Skeletal muscle satellite cell (primary cell): ENCODE results near the gene CAMKMT.
"Not testable (repeated sequence)": the region's sequence is repeated elsewhere in the genome, so short reads cannot be mapped to it uniquely, and the experiment has no call there.

ENCODE experiments used
- H3K27me3 ChIP-seq: 2 replicates; pipeline ENCODE4 v1.7.0; 2013; ENCODE audit warnings: low read length; ENCODE audit not compliant: control insufficient read depth, insufficient read depth
- H3K36me3 ChIP-seq: 2 replicates; pipeline ENCODE4 v1.7.0; 2013; ENCODE audit warnings: mild to moderate bottlenecking, control low read depth, low read length; ENCODE audit not compliant: insufficient read depth
- H3K4me1 ChIP-seq: 2 replicates; pipeline ENCODE4 v1.7.0; 2013; ENCODE audit warnings: low read length; ENCODE audit not compliant: control insufficient read depth, insufficient read depth
- H3K4me2 ChIP-seq: 2 replicates; pipeline ENCODE4 v1.7.0; 2013; ENCODE audit warnings: mild to moderate bottlenecking, low read length
- H3K4me3 ChIP-seq: 2 replicates; pipeline ENCODE4 v1.7.0; 2013; ENCODE audit warnings: low read length
- H3K9ac ChIP-seq: 2 replicates; pipeline ENCODE4 v1.7.0; 2013; ENCODE audit warnings: mild to moderate bottlenecking, low read depth, low read length, moderate library complexity
- H3K9me3 ChIP-seq: replicated peaks from 2 replicates; pipeline ENCODE4 v1.7.0; 2013; ENCODE audit warnings: mild to moderate bottlenecking, control low read depth, low read length

The CAMKMT gene

DNA sequence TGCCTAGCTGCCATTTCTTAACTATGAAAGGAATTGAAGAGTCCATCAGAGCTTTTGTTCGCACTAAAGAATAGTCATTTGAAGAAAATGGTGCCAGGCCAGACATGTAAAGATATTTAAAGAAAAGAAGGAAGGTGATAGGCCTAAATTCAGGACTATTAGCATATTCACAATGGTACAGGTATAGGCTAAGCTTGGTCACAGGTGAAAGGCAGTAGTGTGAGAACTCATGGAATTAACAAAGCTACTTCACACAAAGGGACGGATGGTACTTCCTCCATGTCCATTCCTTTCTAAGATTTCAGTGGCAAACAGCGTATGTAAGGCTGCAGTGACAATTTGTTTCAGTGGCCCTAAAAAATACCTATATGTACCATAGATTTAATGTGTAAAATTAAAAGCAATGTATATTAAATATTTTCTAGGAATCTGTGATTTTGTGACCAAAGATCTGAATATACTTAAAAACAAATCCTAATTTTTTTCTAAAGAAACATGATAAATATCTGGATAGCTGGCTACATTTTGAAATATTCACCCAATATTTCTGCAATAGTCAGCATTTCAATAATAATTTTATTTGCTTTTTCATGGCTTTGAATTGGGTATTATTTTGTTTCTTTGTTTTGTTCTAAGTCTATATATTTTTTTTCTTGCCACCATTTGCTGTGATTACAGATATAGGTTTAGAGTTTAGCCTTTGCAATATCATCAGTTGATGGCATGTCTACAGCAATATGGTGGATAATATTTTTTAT lies 116.1 kb downstream of the CAMKMT start:
- no peaks in the 10 kb centered on the region for H3K36me3 ChIP-seq
- no peaks in the 10 kb centered on the region for H3K27me3 ChIP-seq
- no peaks in the 10 kb centered on the region for H3K4me1 ChIP-seq
- no peak overlapping the region for H3K4me2 ChIP-seq
- H3K9ac ChIP-seq = no peak overlapping the region
- H3K9me3 ChIP-seq = no peaks in the 10 kb centered on the region
- no peak overlapping the region for H3K4me3 ChIP-seq

DNA sequence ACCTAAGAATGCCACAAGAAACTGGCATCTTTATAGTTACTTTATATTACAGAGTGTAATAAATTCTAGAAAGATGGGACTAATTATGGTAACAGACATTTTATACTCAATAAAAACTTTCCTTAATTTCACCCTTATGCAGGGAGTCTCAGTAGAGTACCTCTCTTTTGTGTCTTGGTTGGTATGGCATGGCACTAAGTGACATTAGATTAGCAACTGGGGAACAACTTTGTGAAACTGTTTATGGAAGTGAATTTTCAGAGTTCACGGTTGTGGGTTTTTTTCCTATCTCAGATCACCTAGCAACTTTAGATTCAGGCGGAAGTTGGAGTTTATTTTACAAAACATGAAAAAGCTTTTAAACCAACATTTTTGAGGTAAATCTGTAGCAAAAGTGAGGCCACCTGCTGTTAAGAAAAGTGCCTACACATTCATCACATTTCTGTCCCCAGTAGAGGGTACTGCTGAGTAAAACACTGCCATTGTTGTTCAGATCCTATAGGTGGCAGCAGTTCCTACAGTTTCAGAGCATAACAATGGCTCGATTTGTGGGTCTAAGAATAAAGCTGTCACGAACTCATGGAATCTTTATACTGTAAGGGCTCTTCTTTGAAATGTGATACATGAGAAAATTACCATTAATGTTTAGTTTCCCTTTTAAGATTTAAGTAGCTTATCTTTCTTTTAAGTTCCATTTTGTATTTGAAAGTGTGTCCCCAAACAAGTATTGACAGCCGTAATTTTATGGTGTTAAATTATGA lies 117.6 kb downstream of the CAMKMT start:
- Histone ChIP-seq H3K36me3 (no peaks in the 10 kb centered on the region), H3K9me3 (no peaks in the 10 kb centered on the region), H3K27me3 (no peaks in the 10 kb centered on the region), H3K4me1 (no peaks in the 10 kb centered on the region), H3K9ac (no peak overlapping the region), H3K4me3 (no peak overlapping the region), H3K4me2 (peak overlapping the region; percentile 6)

DNA sequence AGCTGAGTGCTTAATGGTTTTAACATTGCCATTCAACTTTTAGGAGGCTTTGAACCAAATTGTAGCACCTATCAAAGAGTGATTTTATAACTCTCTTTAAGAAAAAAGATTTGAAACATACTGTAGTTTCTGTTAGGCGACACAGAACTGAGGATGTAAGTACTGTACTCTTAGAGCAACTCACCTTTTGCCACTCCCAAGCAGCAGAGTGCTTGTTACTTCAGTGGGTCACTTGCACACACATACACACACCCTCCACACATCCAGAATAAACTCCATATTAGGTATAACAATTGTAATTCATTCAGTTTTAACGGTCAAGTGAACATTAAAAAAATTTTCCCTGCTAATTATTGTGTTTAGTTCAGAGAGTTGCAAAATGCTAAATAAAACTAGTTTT lies 118.3 kb downstream of the CAMKMT start:
- no peaks in the 10 kb centered on the region for H3K9me3 ChIP-seq
- H3K9ac ChIP-seq = no peak overlapping the region
- no peak overlapping the region for H3K4me3 ChIP-seq
- H3K36me3 ChIP-seq = no peaks in the 10 kb centered on the region
- H3K27me3 ChIP-seq = no peaks in the 10 kb centered on the region
- no peak overlapping the region for H3K4me2 ChIP-seq
- no peaks in the 10 kb centered on the region for H3K4me1 ChIP-seq

DNA sequence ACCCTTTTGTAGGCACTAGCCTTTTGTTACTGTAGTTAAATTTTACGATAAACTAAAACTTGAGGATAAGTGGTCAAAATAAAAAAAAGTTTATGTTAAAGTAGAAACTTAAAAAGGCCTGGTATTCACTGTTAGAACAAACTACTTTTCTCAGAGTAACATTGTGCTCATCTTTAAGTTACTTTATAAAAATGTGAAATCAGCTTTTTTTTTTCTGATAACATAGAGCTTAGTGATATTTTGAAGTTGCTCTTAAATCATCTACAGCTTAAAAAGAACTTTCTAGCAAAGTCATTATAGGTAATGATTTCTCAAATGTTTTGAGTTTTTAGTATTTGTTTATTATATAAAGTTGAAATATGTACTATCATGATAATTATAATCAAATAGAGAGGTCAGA lies 125.3 kb downstream of the CAMKMT start:
- H3K4me2 ChIP-seq = no peak overlapping the region
- no peaks in the 10 kb centered on the region for H3K27me3 ChIP-seq
- no peaks in the 10 kb centered on the region for H3K9me3 ChIP-seq

DNA sequence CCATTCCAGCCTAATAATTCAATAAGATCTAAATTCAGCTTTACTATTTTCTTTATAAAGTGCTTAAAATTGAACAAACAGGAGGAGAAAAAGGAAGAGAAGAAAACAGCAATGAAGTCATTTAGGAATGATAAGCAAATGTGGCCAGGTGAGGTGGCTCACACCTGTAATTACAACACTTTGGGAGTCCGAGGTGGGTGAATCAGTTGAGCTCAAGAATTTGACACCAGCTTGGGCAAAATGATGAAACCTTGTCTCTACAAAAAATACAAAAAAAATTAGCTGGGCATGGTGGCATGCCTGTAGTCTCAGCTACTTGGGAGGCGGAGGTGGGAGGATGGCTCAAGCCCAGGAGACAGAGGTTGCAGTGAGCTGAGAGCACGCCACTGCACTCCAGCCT lies 129.0 kb downstream of the CAMKMT start:
- H3K27me3 ChIP-seq = no peaks in the 10 kb centered on the region
- no peak overlapping the region for H3K9ac ChIP-seq
- H3K4me2 ChIP-seq = no peak overlapping the region
- H3K9me3 ChIP-seq = no peaks in the 10 kb centered on the region
- no peaks in the 10 kb centered on the region for H3K36me3 ChIP-seq
- no peaks in the 10 kb centered on the region for H3K4me1 ChIP-seq
- no peak overlapping the region for H3K4me3 ChIP-seq

More for the DNA sequence above, 125.3 kb downstream of the CAMKMT start:
- no peaks in the 10 kb centered on the region for H3K4me1 ChIP-seq
- no peak overlapping the region for H3K9ac ChIP-seq
- no peak overlapping the region for H3K4me3 ChIP-seq
- no peaks in the 10 kb centered on the region for H3K36me3 ChIP-seq

DNA sequence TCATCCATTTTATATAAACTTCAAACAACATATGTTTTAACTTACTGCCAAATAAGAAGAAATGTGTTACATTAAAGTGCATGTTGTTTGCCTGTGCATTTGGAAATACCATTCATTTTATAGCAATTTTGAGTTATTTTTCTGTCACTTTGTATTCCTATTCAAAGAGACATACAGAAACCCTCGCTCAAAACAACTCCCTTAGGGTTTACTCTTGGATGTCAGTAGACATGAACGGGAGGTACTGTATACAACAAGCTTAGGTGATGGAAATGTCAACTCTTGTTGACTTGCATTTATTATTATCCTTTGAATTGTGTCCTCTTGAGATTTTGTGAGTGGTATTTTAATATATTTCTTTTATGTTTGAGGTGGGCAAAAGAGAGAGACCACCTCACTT lies 132.3 kb downstream of the CAMKMT start:
- no peaks in the 10 kb centered on the region for H3K4me1 ChIP-seq

DNA sequence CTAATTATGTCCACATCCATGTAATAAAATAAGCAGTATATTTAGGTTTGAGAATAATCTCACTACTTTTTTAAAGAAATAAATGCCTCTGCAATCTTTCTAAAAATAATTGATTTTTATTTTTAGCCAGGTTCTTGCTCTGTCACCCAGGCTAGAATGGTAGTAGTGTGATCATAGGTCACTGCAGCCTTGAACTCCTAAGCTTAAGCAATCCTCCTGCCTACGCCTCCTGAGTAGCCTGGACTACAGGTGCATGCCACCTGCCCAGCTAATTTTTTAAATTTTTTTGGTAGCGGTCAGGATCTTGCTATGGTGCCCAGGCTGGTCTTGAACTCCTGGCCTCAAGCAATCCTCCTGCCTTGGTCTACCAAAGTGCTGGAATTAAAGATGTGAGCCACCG lies 133.3 kb downstream of the CAMKMT start:
- Histone ChIP-seq H3K4me1 (no peaks in the 10 kb centered on the region), H3K9ac (no peak overlapping the region), H3K4me2 (no peak overlapping the region), H3K27me3 (no peaks in the 10 kb centered on the region), H3K4me3 (no peak overlapping the region), H3K36me3 (no peaks in the 10 kb centered on the region), H3K9me3 (no peaks in the 10 kb centered on the region)

More for the DNA sequence above, 132.3 kb downstream of the CAMKMT start:
- Histone ChIP-seq H3K9ac (no peak overlapping the region), H3K9me3 (no peaks in the 10 kb centered on the region), H3K4me2 (no peak overlapping the region), H3K4me3 (no peak overlapping the region), H3K27me3 (no peaks in the 10 kb centered on the region), H3K36me3 (no peaks in the 10 kb centered on the region)

DNA sequence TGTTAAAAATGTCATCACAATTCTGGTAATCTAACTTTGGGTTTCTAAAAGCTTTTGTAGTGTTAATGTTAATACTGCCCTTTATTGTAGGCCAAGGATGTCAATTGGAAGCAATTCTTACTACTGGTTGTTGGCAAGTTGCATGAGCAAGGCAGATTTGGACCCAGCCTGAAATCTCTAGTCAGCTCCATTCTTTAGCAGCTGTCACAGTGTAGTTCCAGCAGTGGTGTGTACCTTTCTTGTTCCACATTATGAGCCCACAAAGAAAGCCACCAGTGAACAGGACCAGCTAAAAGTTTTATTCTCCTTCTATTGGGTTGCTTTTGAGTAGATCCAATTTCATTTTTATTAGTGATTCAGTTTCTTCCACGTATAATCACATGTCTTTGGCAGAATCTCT lies 133.8 kb downstream of the CAMKMT start:
- no peaks in the 10 kb centered on the region for H3K9me3 ChIP-seq
- no peak overlapping the region for H3K9ac ChIP-seq
- no peaks in the 10 kb centered on the region for H3K36me3 ChIP-seq
- no peaks in the 10 kb centered on the region for H3K27me3 ChIP-seq
- no peak overlapping the region for H3K4me2 ChIP-seq
- no peak overlapping the region for H3K4me3 ChIP-seq
- H3K4me1 ChIP-seq = no peaks in the 10 kb centered on the region

DNA sequence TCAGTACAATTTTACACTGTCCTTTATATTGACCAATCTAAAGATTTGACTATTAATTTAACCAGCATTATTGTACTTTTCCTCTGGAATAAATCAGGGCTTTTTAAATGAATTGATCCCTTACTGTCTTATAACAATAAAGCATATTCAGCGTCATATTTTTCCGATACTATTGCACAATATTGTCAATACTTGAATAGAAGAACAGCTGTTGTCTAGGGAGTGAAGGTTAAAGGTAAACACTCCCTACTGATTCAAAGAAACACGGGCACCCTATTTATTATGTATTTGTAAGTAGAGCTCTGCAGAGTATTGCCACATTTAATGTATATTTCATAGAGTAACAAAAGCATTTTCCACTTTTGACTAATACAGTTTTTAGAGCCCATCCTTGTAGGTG lies 134.4 kb downstream of the CAMKMT start:
- Histone ChIP-seq H3K4me3 (no peak overlapping the region), H3K4me1 (no peaks in the 10 kb centered on the region), H3K36me3 (no peaks in the 10 kb centered on the region), H3K4me2 (no peak overlapping the region), H3K27me3 (no peaks in the 10 kb centered on the region), H3K9ac (no peak overlapping the region), H3K9me3 (no peaks in the 10 kb centered on the region)

DNA sequence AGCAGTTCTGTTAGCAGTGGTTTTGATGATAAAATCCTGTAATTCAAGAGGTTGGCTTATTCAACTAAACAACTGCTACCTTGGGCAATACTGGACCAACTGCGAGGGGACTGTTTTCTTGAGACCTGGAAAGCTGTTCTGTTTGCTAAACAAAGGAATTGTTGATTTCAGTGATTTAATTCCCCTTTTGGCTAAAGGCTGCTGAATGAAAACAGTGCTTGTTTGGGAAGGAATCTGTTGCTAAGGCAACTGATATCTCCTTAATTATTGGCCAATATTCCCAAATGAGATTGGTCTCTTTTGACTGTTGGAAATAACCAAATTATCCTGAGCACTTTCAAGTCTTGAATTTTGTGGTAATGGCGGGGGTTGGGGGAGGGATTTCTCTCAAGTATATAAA lies 136.8 kb downstream of the CAMKMT start:
- Histone ChIP-seq H3K4me1 (no peaks in the 10 kb centered on the region), H3K36me3 (no peaks in the 10 kb centered on the region), H3K9me3 (no peaks in the 10 kb centered on the region), H3K9ac (no peak overlapping the region), H3K27me3 (no peaks in the 10 kb centered on the region), H3K4me3 (no peak overlapping the region), H3K4me2 (no peak overlapping the region)

DNA sequence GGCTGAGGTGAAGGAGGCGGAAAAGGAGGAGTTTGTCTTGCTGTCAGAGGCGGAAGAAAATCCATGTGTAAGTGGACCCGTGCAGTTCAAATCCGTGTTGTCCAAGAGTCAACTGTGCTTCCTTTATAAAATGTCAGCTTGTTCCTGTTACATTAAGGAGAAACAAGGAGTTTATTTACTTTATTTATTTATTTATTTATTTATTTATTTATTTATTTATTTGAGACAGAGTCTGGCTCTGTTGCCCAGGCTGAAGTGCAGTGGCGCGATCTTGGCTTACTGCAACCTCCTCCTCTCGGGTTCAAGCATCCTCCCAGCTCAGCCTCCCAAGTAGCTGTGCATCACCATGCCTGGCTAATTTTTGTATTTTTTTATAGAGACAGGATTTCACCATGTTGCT lies 143.9 kb downstream of the CAMKMT start:
- H3K4me3 ChIP-seq, H3K4me2 ChIP-seq, H3K4me1 ChIP-seq, H3K27me3 ChIP-seq, H3K9me3 ChIP-seq, H3K36me3 ChIP-seq, H3K9ac ChIP-seq: not testable (repeated sequence)

DNA sequence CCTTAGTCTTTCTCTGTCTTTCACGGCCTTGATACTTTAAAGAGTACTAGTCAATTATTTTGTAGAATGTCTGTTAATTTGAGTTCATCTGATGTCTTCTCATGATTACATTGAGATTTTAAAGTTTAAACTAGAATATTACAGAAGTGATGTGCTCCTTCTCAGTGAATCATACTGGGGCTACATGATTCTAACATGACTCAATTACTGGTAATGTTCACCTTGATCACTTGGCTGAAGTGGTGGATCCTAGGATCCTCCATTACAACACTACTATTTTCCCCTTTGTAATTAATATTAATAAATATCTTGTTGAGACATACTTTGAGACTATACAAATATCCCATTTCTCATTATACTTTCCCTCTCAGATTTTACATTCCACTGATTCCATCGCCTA lies 148.5 kb downstream of the CAMKMT start:
- Histone ChIP-seq H3K9ac (no peak overlapping the region), H3K27me3 (no peaks in the 10 kb centered on the region), H3K9me3 (no peaks in the 10 kb centered on the region), H3K4me2 (no peak overlapping the region), H3K4me1 (peaks cover 2% of the 10 kb centered on the region), H3K4me3 (no peak overlapping the region), H3K36me3 (no peaks in the 10 kb centered on the region)
